ENCODE data around the gene AVEN. TPM values are rescaled to one million over a fixed set of nuclear protein-coding genes. Genes with fewer than 3 reads are reported as not detected.

AVEN gene
- total and polyA plus RNA-seq, 2 of the 13 experiments (the other 11 are each of a cell fraction or from before 2014, with no cell fraction given) = 4.4 to 17.5 TPM

- no peak overlapping the region for H3K9ac ChIP-seq (ENCODE audit: insufficient read depth, low read depth, low read length)
- no peaks in the 10 kb centered on the region for H4K20me1 ChIP-seq (ENCODE audit: insufficient read depth, low read length)
- H3K4me1 ChIP-seq (ENCODE audit: insufficient read depth, low read length) = no peaks in the 10 kb centered on the region
- H2AFZ ChIP-seq (ENCODE audit: low read length) = no peak overlapping the region
- no peaks in the 10 kb centered on the region for H3K36me3 ChIP-seq (replicated peaks in 1 of 2; ENCODE audit: control insufficient read depth in 1 of 2, insufficient read depth in 2 of 2, low read length in 2 of 2)
- DNase-seq (ENCODE audit: low spot score) (no peak), ATAC-seq (no peak), FAIRE-seq (no peak)
- no peaks in the 10 kb centered on the region; the same call in 1 of the 2 replicates for H3K9me3 ChIP-seq (ENCODE audit: low read length)
- H3K4me2 ChIP-seq (ENCODE audit: low read depth, low read length) = no peak overlapping the region
- H3K27ac ChIP-seq (ENCODE audit: extremely low read length, insufficient read depth, low read length) = no peak overlapping the region
- in situ Hi-C loops (cut with HindIII; ENCODE audit: extremely low pct_ligation_motif_present, low pct_unique_long_range_greater_than_20kb) (no loop called here), intact Hi-C loops (cut with micrococcal nuclease; ENCODE audit: unreplicated experiment) (no loop called here)
- no peak overlapping the region for H3K4me3 ChIP-seq (replicated peaks in 1 of 3; ENCODE audit: insufficient read depth in 1 of 3, low read depth in 2 of 3, low read length in 3 of 3)
- no peaks in the 10 kb centered on the region for H3K79me2 ChIP-seq (ENCODE audit: insufficient read depth, low read length)
- ChIA-PET POLR2A (no interaction called here), CTCF (ENCODE audit: low intra/inter-chr PET ratio, low total read pairs) (no interaction called here)
- no peaks in the 10 kb centered on the region for H3K27me3 ChIP-seq (ENCODE audit: control insufficient read depth in 1 of 2, insufficient read depth in 2 of 2, low read length in 2 of 2)
- WGBS (ENCODE audit: low lambda C conversion rate) = 98% methylated on average over 2 of the region's 2 CpGs
- BruUV-seq (replicated peaks) = no TSS peak
- no peak for TF ChIP-seq EHMT2 (IDR thresholded peaks at IDR 0.05; ENCODE audit: borderline replicate concordance, low read depth, low read length)
- no peak for TF ChIP-seq ZNF841 (CRISPR knock-in tag; IDR thresholded peaks at IDR 0.05; ENCODE audit: borderline replicate concordance)
- no peak for TF ChIP-seq ISX (CRISPR knock-in tag; conservative IDR thresholded peaks at IDR 0.05)
- TF ChIP-seq GRHL1 (CRISPR knock-in tag; conservative IDR thresholded peaks at IDR 0.05) = no peak
- TF ChIP-seq ZNF460 (CRISPR knock-in tag; IDR thresholded peaks at IDR 0.05; ENCODE audit: borderline replicate concordance) = no peak
- TF ChIP-seq UBTF (CRISPR knock-in tag; IDR thresholded peaks at IDR 0.05) = no peak
- no peak for TF ChIP-seq HMG20B (CRISPR knock-in tag; conservative IDR thresholded peaks at IDR 0.05)
- no peak for TF ChIP-seq ZNF614 (CRISPR knock-in tag; IDR thresholded peaks at IDR 0.05; ENCODE audit: borderline replicate concordance)
- TF ChIP-seq U2AF2 (IDR thresholded peaks at IDR 0.05; ENCODE audit: low read depth, low read length) = no peak
- TF ChIP-seq FOXO1 (CRISPR knock-in tag; IDR thresholded peaks at IDR 0.05) = no peak
- no peak for TF ChIP-seq FIP1L1 (IDR thresholded peaks at IDR 0.05; ENCODE audit: borderline replicate concordance, insufficient read depth, low read depth, low read length)
- no peak for TF ChIP-seq ZHX2 (IDR thresholded peaks at IDR 0.05; ENCODE audit: low read depth)
- no peak for TF ChIP-seq ZHX2 (CRISPR knock-in tag; IDR thresholded peaks at IDR 0.05; ENCODE audit: borderline replicate concordance)
- no peak for TF ChIP-seq TBX3 (IDR thresholded peaks at IDR 0.05; ENCODE audit: borderline replicate concordance)
- no peak for TF ChIP-seq ATF5 (CRISPR knock-in tag; IDR thresholded peaks at IDR 0.05; ENCODE audit: low read depth)
Measured at GRCh38 chr15:33888176-33888575, 150.8 kb downstream of the AVEN start.

All from HepG2 (cell line).